Cerebellar cortex (tissue), 1 donor: ENCODE results near the gene ARMC2.
"Not testable (repeated sequence)": the region's sequence is repeated elsewhere in the genome, so short reads cannot be mapped to it uniquely, and the experiment has no call there.

ENCODE experiments used
- DNase-seq: peaks from one replicate; pipeline ENCODE4 v3.0.0-alpha.2; 2015; ENCODE audit warnings: low spot score

Gene ARMC2

DNA sequence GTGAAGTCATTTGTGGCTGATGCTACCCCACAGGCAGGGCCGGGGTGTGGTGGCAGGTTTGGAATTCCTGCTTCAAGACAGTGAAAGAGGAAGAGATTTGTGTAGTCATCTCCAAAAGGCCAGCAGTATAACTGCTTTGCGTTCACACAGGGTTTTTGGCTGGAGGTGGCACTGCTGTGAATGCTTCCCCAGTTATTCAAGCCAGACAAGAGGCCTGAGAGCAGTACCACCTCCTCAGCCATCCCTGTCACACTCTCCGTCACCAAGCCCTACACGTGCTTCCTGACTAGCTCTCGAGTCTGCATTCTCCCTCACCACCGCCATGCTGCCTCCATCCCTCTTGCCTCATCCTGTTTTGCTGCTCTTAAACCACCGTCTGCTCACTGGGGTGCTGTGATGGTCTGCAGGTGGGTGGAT lies 23.9 kb downstream of the ARMC2 start:
- DNase-seq, result peak; percentile 22

DNA sequence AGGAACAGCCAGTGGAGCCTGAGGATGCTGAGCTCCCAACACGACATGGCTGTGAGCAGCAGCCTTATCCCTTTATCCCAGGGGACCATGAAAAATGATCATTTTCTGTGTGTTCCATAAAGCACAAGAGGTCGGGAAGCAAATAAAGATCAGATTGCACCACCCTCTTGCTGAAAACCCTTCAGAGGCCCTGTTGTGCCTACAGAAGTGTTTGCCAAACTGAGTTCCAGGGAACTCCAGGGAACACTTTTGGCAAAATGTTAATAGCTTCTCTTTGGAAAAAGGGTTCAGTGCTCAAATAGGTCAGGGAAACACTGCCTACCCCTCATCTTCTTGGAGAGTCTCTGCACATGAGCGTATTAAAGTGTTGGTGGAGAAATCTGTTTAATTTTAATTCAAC lies 24.4 kb downstream of the ARMC2 start:
- no peak for DNase-seq

DNA sequence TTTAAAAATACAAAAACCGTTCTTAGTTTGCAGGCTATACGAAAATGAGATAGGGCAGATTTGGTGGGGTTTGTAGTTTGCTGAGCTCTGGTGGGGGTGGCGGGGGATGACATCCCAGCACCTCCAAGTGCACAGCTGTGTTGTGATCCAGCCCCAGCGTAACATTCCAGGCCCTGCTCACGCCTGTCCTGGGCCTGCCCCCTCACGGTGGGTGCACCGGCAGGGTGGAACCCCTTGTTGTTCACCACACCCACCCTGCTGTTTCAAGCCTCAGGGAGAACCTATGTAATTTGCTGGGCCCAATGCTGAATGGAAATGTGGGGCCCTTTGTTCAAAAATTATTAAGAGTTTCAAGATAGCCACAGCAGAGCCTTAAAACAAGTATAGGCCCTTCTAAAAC lies 25.0 kb downstream of the ARMC2 start:
- no peak for DNase-seq

DNA sequence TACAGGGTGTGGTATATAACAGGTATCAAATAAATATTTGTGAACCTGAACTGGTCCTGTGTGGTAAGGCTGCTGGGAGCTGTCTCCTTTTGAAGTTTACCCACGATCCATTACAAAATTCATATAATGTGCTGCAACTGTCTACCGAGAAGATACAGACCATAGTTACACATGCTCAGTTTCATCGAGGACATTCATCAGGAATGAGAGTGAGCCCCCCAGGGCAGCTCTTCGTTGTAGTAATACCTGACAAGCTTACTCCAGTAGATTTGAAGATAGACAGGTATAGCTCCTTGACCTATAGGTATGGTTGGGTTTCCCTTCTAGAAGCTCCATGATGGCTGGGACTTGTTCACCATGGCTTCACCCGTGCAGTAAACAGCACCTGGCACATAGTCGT lies 25.7 kb downstream of the ARMC2 start:
- no peak for DNase-seq

DNA sequence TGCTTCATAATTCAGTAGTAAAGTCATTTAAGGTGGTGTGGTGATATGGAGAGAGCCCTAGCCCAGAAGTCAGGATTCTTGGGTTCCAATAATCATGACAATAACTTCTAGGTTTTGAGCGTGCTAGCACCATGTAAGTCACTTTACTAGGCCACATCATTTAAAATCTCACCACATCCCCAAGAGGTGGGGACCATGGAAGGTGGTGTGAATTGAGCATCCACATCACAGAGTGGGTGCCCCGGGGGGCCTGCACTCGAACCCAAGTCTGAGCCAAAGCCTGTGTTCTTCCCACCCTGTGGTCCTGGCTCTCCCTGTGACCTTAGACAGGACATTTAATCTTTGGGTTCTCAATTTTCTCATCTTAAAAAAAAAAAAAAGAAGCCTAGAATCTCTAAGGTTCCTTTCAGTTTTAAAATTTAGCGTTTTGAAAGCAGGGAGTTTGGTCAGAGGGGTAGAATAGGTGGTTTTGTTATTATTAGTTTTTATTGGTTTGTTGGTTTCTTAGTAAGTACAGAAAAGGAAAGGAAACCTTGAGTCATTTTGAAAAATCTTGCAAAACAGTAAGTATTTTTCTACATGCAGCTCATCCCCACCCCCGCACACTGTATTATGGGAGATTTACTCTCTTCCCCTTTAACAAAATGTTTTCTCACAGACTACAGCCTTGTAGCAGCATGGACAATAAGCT lies 26.4 kb downstream of the ARMC2 start:
- DNase-seq, result no peak

DNA sequence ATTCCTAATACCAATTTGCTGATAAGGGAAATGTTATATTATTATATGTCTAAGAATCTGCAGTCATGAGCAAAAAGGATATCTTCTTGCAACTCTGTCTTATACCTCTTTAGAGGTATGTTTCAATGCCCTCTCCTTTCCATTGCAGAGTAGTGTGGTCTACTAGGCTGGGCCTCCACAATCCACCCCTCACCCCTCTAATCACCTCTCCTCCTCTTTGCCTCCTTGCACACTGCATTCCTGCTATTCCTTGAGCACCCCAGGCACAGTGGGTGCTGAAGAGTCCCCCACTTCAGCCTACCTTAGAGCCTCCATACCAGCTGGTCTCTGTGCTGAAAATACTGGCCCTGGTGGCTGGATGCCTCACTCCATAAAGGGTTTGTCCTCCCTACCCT lies 26.9 kb downstream of the ARMC2 start:
- DNase-seq, result no peak

DNA sequence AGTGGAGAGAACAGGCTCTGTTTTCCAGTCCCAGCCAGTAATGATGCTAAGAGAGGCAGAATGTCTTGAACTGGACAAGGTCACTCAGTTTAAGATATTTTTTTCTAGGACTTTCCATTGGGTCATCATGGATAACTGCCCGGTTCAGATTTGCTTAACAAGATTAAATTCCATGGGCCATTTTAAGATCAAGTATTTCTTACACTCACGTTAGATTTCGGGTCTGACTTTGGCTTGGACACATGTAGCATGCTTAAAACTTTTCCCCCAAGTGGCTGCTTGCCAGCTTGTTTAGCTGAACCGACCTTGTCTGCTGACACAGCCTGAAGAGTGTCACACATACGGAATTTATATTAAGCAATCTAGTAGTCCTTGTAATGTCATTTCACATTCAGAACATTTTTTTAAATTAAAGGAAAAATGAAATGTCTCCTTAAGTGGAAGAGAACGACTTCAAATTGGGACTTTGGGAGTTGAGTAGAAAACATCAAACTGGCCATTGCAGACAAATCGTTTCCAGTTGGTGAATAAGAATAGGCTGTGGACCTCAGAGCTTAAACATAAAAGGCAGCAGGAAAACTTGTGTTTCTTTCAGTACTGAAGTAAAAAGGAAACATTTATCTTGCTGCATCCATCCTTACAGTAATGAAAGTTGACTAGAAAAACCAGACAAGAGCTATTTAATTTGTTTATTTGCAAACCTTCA lies 29.0 kb downstream of the ARMC2 start:
- DNase-seq, result no peak

DNA sequence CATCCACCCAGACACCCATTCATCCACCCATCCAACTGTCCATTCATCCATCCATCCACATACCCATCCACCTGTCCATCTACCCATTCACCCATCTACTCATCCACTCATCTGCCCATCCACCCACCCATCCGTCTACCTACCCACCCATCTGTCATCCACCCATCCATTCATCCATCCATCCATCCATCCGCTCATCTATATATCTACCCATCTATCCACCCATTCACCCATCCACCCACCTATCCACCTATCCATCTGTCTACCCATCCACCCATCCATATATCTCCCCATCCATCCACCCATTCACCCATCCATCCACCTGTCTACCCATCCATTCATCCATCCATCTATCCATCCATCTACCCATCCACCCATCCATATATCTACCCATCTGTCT lies 30.7 kb downstream of the ARMC2 start:
- no peak for DNase-seq

DNA sequence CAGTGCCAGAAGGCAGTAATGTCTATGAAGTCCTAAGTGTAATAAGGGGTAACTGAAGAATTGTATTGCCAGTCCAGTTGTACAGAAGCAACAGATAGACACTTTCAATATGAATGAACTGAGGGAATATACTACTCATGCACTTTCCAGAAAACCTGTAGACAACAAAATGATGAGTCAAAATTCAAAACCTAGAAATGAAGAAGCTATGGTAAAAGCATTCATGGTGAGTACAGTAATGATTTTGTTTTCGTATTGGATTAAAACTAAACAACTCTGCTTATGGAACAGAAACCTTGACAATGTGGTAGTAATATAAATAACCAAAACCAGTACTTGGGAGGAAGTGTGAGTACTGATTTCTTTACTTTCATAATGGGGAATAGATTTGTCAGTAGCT lies 35.0 kb downstream of the ARMC2 start:
- DNase-seq, result no peak

DNA sequence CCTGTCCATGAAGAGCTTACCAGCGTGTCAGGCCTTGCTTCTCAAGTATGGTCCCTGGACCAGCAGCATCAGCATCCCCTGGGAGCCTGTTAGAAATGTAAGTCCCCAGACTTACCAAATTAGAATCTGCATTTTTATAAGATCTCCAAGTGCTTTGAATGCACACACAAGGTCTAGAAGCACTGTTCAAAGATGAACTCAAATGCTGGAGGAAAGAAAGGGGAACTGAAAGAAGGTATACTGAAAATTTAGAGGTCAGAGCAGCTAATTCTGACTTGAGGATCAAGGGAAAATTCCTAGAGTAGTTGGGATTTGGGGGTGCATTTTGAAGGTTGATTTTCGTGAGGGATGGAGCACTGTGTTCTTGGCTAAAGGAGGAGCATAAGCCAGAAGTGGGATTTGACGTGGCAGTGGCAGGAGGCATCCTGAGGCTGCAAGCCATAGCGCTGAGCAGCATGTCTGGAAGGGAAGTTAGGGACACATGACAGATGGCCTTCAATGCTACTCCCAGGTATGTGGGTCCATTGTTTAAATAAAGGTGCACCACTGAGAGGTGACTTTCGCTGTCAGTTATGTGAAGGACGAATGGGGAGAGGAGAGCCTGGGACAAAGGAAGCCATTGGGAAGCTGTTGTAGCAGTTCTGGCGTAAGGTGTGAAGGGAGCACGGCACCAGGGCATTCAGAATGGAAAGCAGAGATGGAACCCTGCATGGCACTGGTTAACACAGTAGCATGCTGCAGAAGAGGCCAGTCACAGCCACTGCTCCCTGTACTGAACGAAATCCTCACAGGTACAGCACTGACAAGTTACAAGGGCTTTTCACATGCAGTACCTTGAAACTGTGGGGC lies 36.2 kb downstream of the ARMC2 start:
- DNase-seq, result no peak

DNA sequence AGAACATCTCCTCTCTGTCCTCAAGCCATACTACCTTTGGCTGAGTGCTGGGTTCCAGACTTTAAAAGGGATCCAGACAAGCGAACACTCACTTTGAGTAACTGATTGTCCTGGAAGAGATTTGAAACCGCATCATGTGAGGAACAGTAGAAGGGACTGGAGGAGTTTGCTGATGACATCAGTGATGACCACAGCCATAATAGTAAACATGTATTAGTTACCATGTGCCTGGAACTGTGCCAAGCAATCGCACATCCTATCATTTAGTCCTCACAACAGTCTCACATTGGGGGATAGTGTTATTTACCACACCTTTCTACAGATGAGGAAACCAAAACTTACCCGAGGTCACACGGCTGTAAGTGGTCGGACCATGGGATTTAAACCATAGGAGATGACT lies 39.8 kb downstream of the ARMC2 start:
- DNase-seq, result no peak

DNA sequence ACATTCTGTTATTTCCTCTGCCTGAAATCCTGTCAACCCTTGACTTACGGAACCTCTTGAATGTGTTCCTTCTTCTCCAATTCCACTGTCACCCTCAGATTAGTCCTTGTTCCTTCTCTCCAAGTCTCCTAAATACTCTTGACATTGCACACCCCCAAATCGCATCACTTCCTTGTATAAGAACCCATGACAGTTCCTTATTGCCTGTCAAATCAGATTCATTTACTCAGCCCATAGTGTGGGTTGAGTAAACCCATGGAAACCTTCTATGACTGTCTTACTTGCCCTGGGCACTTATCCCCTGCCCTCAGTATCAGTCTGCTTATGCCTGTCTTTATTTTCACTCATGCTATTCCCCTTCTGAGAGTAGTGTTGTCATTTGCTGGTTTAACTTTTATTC lies 40.5 kb downstream of the ARMC2 start:
- no peak for DNase-seq

DNA sequence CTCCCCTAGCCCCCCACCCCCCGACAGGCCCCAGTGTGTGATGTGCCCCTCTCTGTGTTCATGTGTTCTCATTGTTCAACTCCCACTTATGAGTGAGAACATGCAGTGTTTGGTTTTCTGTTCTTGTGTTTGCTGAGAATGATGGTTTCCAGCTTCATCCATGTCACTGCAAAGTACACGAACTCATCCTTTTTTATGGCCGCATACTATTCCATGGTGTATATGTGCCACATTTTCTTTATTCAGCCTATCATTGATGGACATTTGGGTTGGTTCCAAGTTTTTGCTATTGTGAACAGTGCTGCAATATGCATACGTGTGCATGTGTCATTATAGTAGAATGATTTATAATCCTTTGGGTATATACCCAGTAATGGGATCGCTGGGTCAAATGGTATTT lies 42.7 kb downstream of the ARMC2 start:
- not testable (repeated sequence) for DNase-seq

DNA sequence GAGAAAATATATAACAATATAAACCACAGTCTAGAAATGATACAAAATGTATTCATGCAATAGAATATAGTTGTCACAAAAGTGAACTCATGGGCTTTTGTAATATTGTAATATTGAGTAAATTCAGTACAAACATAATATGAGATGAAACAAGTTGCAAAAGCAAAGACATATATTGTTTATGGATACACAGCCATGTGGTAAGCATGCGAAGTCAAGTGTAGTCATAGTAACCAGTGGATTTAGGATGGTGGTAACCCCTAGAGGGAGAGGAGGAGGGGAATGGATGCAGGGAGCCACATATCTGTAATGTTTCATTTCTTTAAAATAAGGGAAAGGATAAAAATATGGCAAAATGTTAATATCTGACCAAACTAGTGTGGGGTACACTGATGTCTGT lies 47.3 kb downstream of the ARMC2 start:
- DNase-seq, result no peak

DNA sequence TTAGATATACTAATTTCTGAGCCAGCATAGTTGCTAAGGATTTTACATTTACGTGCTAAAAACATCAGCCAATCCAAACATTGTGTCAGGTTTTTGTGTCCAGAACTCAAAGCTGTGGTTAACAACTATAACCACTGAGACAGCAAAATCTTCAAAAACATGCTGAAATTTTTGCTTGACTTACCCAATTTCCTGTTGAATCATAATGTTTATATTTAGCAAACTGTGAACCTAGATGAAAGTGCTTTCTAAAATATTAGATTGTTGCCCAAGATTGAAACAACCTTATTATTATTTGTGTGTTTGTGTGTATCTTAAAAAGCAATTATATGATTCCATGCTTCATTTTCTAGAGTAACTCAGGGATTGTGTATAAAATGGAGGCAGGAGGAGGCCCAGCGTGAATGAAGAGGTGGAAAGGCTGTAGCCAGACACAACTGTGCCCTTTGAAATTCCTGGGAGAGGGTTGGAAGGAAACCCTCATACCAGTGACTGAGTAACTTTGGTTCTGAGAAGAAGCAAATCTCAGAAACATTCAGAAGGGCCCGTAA lies 48.0 kb downstream of the ARMC2 start:
- no peak for DNase-seq

DNA sequence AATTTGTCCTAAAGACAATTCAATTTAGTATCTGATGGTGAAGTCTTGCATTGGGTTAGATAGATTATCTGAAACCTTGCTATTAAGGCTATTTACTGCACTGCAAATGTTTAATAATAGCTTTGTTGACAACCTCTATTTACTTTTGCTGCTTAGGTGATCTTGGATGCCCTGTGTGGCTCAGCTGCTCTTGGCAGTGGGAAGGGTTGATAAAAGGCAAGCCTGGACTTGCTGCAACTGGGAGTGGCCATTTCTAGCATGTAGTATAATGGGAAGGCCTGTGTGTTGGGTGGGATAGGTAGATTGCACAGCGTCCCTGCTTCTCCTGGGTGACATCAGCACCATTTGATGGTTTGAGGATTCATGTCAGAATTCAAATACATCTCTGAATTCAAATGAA lies 49.1 kb downstream of the ARMC2 start:
- no peak for DNase-seq

DNA sequence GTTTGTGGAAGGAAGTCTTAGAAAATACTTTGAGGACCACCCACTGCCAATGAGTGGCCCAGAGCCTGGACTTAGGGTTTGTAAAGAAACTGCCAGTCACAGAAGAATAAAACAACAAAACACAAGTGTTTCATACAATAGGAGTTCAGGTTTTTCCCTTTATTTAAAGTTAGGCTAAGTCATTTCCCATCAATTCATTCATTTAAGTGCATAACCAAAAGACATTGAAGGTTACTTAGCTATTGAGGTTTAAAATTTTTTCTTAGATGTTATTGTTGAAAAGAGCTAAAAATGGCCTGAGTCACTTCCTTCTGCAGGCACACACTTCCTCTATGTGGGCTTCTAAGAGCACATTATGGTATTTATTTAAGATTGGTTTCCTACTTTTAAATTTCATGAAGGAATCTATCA lies 54.2 kb downstream of the ARMC2 start:
- no peak for DNase-seq

DNA sequence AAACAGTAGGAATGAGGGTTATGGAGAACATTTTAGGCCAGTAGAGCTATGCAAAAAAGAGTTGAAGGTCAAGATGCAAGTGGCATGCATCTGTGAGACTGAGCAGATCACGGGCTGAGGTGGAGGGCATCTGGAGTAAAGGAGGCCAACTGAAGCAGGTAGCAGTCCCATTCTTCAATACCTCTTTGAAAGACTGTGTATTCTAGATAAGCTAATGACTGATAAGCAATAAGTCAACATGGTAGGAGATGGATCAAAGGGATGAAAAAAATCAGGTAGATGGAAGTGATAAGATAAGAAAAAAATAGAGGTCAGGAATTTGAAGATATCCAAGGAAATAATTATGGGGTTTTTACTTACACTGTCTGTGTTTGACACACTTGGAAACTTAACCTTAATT lies 55.6 kb downstream of the ARMC2 start:
- no peak for DNase-seq

DNA sequence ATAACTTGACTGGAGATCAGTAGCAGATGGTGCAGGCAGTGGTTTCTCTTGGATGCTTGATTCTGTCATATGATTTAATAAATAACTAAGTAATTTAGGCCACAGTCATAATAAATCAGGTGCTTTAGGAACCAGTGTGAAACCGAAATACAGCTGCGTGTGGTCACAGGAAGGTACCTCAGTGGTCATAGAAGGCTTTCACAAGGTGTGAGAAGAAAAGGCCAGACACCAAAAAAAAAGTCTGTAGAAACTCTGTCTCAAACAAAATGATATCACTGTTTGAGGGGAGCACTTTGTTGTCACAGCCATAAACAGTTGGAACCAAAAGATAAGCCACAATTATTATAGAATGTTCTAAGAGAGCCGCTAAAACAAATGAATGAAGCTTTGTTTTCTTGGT lies 56.5 kb downstream of the ARMC2 start:
- no peak for DNase-seq

DNA sequence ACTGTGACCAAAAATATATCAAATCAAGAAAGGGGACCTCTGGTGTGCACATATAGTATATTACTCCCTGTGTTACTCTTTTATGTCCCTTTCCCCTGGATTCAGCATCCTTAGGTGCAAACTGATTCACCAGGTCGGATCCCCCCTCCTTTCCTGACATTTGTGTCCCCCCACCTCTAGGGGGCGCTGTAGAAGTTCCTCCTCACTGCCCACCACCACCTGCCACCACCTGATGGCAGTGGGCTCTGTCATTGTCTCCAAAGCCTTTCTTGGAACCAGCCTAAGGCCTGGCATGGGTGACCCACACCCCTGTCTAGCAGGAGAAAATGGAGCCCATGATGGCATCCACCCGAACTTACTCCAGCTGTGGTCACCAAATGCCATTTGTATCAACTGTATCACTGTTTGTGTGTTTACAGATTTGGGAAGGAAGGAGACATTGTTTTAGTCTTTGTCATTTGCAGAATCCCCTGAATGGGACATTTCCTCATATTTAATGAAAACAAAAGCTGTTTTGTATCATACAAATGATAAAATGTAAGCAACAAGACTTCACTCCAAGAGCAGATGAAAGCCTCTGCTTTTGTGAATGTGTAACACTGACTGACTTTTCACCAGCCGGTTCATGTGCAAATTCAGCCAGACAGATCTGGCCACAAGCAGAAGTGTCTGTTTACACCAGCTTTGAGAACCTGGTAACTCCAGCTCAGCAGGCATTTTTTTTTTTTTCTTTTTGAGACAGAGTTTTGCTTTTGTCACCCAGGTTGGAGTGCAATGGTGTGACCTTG lies 66.2 kb downstream of the ARMC2 start:
- DNase-seq, result no peak

DNA sequence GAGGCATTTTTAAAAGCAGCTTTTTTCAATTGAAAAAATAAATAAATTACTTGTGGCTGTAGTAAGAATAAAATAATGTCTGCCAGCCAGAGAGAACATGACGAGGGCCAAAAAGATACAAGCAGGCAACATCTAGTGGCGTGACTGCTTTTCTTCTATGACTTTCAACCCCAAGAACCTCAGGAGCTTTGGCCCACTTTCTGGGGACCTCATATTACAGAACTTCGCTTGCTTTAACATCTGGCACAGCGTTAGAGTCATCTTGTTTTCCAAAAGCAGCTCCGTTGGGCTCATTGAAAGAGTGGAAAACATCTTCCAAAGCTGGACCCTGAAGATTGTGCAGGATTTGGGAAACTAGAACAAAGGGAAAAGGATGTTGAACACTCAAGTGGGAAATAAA lies 67.0 kb downstream of the ARMC2 start:
- no peak for DNase-seq
